HepG2 (cell line): Measurements from ENCODE around the gene IGSF21.

Experiments
- ETV6 ChIP-seq: sonication (generic); formaldehyde crosslinking; conservative IDR thresholded peaks from 2 replicates; pipeline ENCODE4 v1.4.0; 2020; ENCODE audit warnings: missing genetic modification reagents
- FOXA1 ChIP-seq, 2 experiments: fragments of 450-650 bp in 1 of 2; sonication (generic) in 1 of 2; formaldehyde crosslinking in 1 of 2; IDR thresholded peaks; 2 replicates each; pipeline versions ENCODE4 v1.4.0 to v1.6.1; 2016 to 2020; ENCODE audit warnings: missing genetic modification reagents in 1 of 2
- POLR2A ChIP-seq, 2 experiments: IDR thresholded peaks; 2 replicates each; pipeline ENCODE4 v1.6.1; 2011; ENCODE audit warnings: low read depth in 2 of 2, low read length in 2 of 2, mild to moderate bottlenecking in 1 of 2, moderate library complexity in 1 of 2; ENCODE audit not compliant: insufficient read depth in 1 of 2

DNA sequence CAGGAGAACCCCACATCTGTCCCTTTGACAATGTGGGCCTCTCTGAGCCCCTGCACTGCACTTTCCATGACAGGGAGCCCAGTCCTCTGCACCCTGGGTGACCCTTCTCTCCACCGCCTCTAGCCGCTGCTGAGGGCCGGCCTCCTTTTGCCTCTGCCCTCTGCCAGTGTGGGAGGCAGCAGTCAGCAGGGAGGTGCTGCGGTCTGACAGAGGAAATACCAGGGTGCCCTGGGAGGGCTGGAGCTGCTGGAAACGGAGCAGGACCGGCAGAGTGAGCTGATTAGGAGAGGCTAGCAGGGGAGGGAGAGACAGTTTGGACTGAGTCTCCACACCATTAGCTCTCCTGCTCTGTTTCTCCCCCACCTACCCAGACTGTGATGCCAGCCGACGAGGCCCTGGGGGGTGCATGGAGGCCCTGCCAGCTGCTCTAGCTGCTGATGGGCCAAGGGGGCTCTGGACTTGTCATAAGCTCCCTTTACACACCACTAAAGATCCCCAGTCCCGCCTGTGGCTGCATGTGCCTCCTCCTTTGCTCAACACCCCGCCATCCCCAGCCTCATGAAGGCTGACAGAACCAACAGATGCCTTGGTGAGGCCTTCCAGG, 202.1 kb downstream of the IGSF21 start:
- TF ChIP-seq POLR2A (IDR thresholded peaks at IDR 0.05; ENCODE audit: insufficient read depth in 1 of 2, low read depth in 2 of 2, low read length in 2 of 2) = no peak
- TF ChIP-seq FOXA1 (IDR thresholded peaks at IDR 0.05) = no peak
- no peak for TF ChIP-seq FOXA1 (CRISPR knock-in tag; IDR thresholded peaks at IDR 0.05)
- no peak for TF ChIP-seq ETV6 (CRISPR knock-in tag)
